HCT116 (cell line): ENCODE data around the gene WDR88. TPM values are rescaled to one million over a fixed set of nuclear protein-coding genes. Genes with fewer than 3 reads are reported as not detected.

ENCODE experiments used
- ATAC-seq: fragments of 200-7000 bp; cut with Tn5 transposase; 2 replicates; pipeline ENCODE4 v1.9.1; 2020; ENCODE audit warnings: mild to moderate bottlenecking, moderate library complexity
- BruUV-seq: library from RNA; stranded (reverse); fragments of 400-500 nt; replicated peaks from 2 replicates; lab custom pipeline; 2021; lab: Mats Ljungman, UMichigan
- CTCF ChIA-PET: fragments of 300-600 bp; sonication (Branson Sonifier 250); formaldehyde crosslinking; loops from one replicate; lab custom pipeline; 2021; ENCODE audit warnings: antibody characterized with exemption; lab: Charles Lee
- POLR2A ChIA-PET: fragments of 300-600, 350-600 bp; sonication (Branson Sonifier 250); formaldehyde crosslinking; loops from one replicate; lab custom pipeline; 2021; ENCODE audit warnings: antibody characterized with exemption; lab: Charles Lee
- RAD21 ChIA-PET, 2 experiments: fragments of 300-600 bp; sonication (Branson Sonifier 250); formaldehyde crosslinking; loops; one replicate each; lab custom pipeline; 2023; ENCODE audit warnings: low total read pairs in 2 of 2; ENCODE audit not compliant: uncharacterized antibody in 2 of 2, unreplicated experiment in 2 of 2, low non-redundant PET in 1 of 2; lab: Charles Lee
- DNase-seq: peaks from one replicate; pipeline ENCODE4 v3.0.0-alpha.2; 2010; ENCODE audit warnings: low read depth, low spot score
- H2AFZ ChIP-seq: fragments of 200-600 bp; shearing (Covaris generic), sonication (generic); 2 replicates; pipeline ENCODE4 v1.6.1; 2017; ENCODE audit warnings: low read depth, mixed run types, mixed read lengths, antibody characterized with exemption, low read length; ENCODE audit not compliant: poor library complexity, severe bottlenecking
- H3K27ac ChIP-seq: 2 replicates; pipeline ENCODE4 v1.5.1; 2012; ENCODE audit warnings: low read depth, low read length
- H3K27me3 ChIP-seq: fragments of 200-600 bp; sonication (generic); 2 replicates; pipeline ENCODE4 v1.6.1; 2016; ENCODE audit warnings: mixed run types, low read length, mixed read lengths; ENCODE audit not compliant: insufficient read depth
- H3K36me3 ChIP-seq, 2 experiments: fragments of 200-500 bp in 1 of 2; fragments of 200-600 bp in 1 of 2; sonication (Bioruptor generic) in 1 of 2; sonication (generic) in 1 of 2; 2 replicates each; pipeline versions ENCODE4 v1.5.1 to v1.6.1; 2014 to 2016; ENCODE audit warnings: low read length in 2 of 2, inconsistent platforms in 1 of 2, mixed read lengths in 1 of 2, mixed run types in 1 of 2; ENCODE audit not compliant: insufficient read depth in 2 of 2, control insufficient read depth in 1 of 2
- H3K4me1 ChIP-seq, 2 experiments: fragments of 200-600 bp in 1 of 2; sonication (generic) in 1 of 2; 2 replicates each; pipeline versions ENCODE4 v1.5.1 to v1.6.1; 2012 to 2017; ENCODE audit warnings: low read length in 2 of 2, inconsistent platforms in 1 of 2, mild to moderate bottlenecking in 1 of 2, mixed read lengths in 1 of 2, mixed run types in 1 of 2, moderate library complexity in 1 of 2; ENCODE audit not compliant: insufficient read depth in 2 of 2, control insufficient read depth in 1 of 2
- H3K4me2 ChIP-seq: fragments of 200-600 bp; sonication (generic); 2 replicates; pipeline ENCODE4 v1.6.1; 2017; ENCODE audit warnings: mixed run types, low read length, mixed read lengths
- H3K4me3 ChIP-seq, 2 experiments: fragments of 200-600 bp in 1 of 2; sonication (generic) in 1 of 2; replicated peaks in 1 of 2; 2 replicates each; pipeline ENCODE4 v1.5.1; 2011 to 2016; ENCODE audit warnings: low read length in 2 of 2, control low read depth in 1 of 2, low read depth in 1 of 2, mild to moderate bottlenecking in 1 of 2, mixed read lengths in 1 of 2, mixed run types in 1 of 2
- H3K79me2 ChIP-seq: fragments of 200-600 bp; sonication (generic); 2 replicates; pipeline ENCODE4 v1.6.1; 2017; ENCODE audit warnings: mild to moderate bottlenecking, mixed run types, low read length, moderate library complexity, mixed read lengths; ENCODE audit not compliant: insufficient read depth
- H3K9ac ChIP-seq: fragments of 200-600 bp; sonication (generic); 2 replicates; pipeline ENCODE4 v1.6.1; 2016; ENCODE audit warnings: low read length, mixed read lengths
- H3K9me2 ChIP-seq: fragments of 200-600 bp; sonication (generic), shearing (Covaris generic); 2 replicates; pipeline ENCODE4 v1.6.1; 2017; ENCODE audit warnings: mixed run types, mild to moderate bottlenecking, moderate library complexity; ENCODE audit not compliant: insufficient read depth
- H3K9me3 ChIP-seq, 2 experiments: fragments of 200-500 bp in 1 of 2; fragments of 200-600 bp in 1 of 2; sonication (Bioruptor generic) in 1 of 2; sonication (generic) in 1 of 2; 2 replicates each; pipeline ENCODE4 v1.6.1; 2014 to 2017; ENCODE audit warnings: low read length in 2 of 2, mixed read lengths in 2 of 2, inconsistent platforms in 1 of 2, low read depth in 1 of 2, mild to moderate bottlenecking in 1 of 2, mixed run types in 1 of 2, moderate library complexity in 1 of 2; ENCODE audit not compliant: control insufficient read depth in 1 of 2, insufficient read depth in 1 of 2
- H4K20me1 ChIP-seq: fragments of 200-600 bp; sonication (generic), shearing (Covaris generic); 2 replicates; pipeline ENCODE4 v1.6.1; 2017; ENCODE audit warnings: mixed run types, mild to moderate bottlenecking, moderate library complexity; ENCODE audit not compliant: insufficient read depth
- ATF3 ChIP-seq: IDR thresholded peaks from 2 replicates; pipeline ENCODE4 v1.6.1; 2012
- JUND ChIP-seq: IDR thresholded peaks from 2 replicates; pipeline ENCODE4 v1.6.1; 2012
- POLR2A ChIP-seq: IDR thresholded peaks from 2 replicates; pipeline ENCODE4 v1.7.0; 2011; ENCODE audit warnings: borderline replicate concordance; ENCODE audit not compliant: insufficient read depth, insufficient read length; ENCODE audit errors: extremely low read depth
- POLR2AphosphoS5 ChIP-seq: IDR thresholded peaks from 2 replicates; pipeline ENCODE4 v1.6.1; 2011; ENCODE audit warnings: mild to moderate bottlenecking, low read depth, low read length, moderate library complexity
- REST ChIP-seq: IDR thresholded peaks from 2 replicates; pipeline ENCODE4 v1.6.1; 2012; ENCODE audit warnings: low read depth
- SIN3A ChIP-seq: IDR thresholded peaks from 2 replicates; pipeline ENCODE4 v1.6.1; 2012; ENCODE audit warnings: low read depth
- ZNF274 ChIP-seq: fragments of 200-500 bp; sonication (Bioruptor generic); IDR thresholded peaks from 2 replicates; pipeline ENCODE4 v1.6.1; 2014; ENCODE audit warnings: mild to moderate bottlenecking, low read depth, low read length, inconsistent platforms
- intact Hi-C: fragments of 100-400 bp; cut with micrococcal nuclease; formaldehyde crosslinking; loops from 2 replicates; pipeline ENCODE4 v1.10.0; 2022
- total RNA-seq: library from RNA; stranded (reverse); gene quantifications from one replicate; pipeline ENCODE4 v1.2.1, GENCODE V29; 2021; ENCODE audit not compliant: unreplicated experiment

The WDR88 gene
- total RNA-seq, 1 experiment from 2014 or later = not detected

GRCh38 chr19:33130433-33130832 lies 1.5 kb upstream of the WDR88 start:
- CTCF ChIA-PET = interaction anchor here (1.3 kb wide), 1 partner anchor 46 kb away, joined by 3 read pairs; no protein-coding TSS in a partner anchor
- H3K27me3 ChIP-seq = no peaks in the 10 kb centered on the region
- DNase-seq = no peak
- no peak overlapping the region for H3K4me2 ChIP-seq
- BruUV-seq = no TSS peak
- no peaks in the 10 kb centered on the region for H3K79me2 ChIP-seq
- no peak for TF ChIP-seq SIN3A
- TF ChIP-seq JUND = no peak
- no peak for TF ChIP-seq ZNF274
- no peak for TF ChIP-seq REST
- TF ChIP-seq POLR2A = no peak
- TF ChIP-seq ATF3 = no peak
- TF ChIP-seq POLR2AphosphoS5 = no peak
- TF ChIP-seq, all 23 proteins: peak for 0
- intact Hi-C loops = no loop called here
- Histone ChIP-seq H3K27ac (no peak overlapping the region), H3K4me1 (peaks cover 0 to 4% of the 10 kb centered on the region in 2 experiments; a peak in 2 of 4 replicates), H3K9ac (no peak overlapping the region), H3K9me3 (no peaks in the 10 kb centered on the region), H3K36me3 (peaks cover 3% of the 10 kb centered on the region in 2 experiments; a peak in 2 of 4 replicates), H3K4me3 (no peak overlapping the region), H2AFZ (no peak overlapping the region), H3K9me2 (no peaks in the 10 kb centered on the region), H4K20me1 (no peaks in the 10 kb centered on the region)
- RAD21 ChIA-PET = interaction anchor here in 1 of 2 experiments (0.5 kb wide), 1 partner anchor 93 kb away, joined by 3 read pairs; no protein-coding TSS in a partner anchor
- POLR2A ChIA-PET = no interaction called here
- no peak for ATAC-seq
